T-helper 1 cell treated with Interleukin-12 subunit alpha and Interleukin-12 subunit beta and Interleukin-4 antibody, amounts not matched to agents 30 μg/mL and 1 μg/mL, for 36 hours (primary cell): ENCODE measurements around the gene ARMC3.
"Not testable (repeated sequence)": the region's sequence is repeated elsewhere in the genome, so short reads cannot be mapped to it uniquely, and the experiment has no call there.

ENCODE experiments used
- H3K27ac Mint-ChIP-seq: one replicate; pipeline ENCODE4 v1.8.0; 2021; ENCODE audit warnings: mild to moderate bottlenecking, mixed read lengths
- H3K27me3 Mint-ChIP-seq: one replicate; pipeline ENCODE4 v1.8.0; 2021; ENCODE audit warnings: low read depth, mixed read lengths
- H3K36me3 Mint-ChIP-seq: one replicate; pipeline ENCODE4 v1.8.0; 2021; ENCODE audit warnings: low read depth, mixed read lengths
- H3K4me1 Mint-ChIP-seq: one replicate; pipeline ENCODE4 v1.8.0; 2021; ENCODE audit warnings: low read depth, mixed read lengths
- H3K4me3 Mint-ChIP-seq: one replicate; pipeline ENCODE4 v1.8.0; 2021; ENCODE audit warnings: mild to moderate bottlenecking, moderate library complexity, mixed read lengths
- H3K9me3 Mint-ChIP-seq: one replicate; pipeline ENCODE4 v1.8.0; 2021; ENCODE audit warnings: mixed read lengths

Gene ARMC3, protein sequence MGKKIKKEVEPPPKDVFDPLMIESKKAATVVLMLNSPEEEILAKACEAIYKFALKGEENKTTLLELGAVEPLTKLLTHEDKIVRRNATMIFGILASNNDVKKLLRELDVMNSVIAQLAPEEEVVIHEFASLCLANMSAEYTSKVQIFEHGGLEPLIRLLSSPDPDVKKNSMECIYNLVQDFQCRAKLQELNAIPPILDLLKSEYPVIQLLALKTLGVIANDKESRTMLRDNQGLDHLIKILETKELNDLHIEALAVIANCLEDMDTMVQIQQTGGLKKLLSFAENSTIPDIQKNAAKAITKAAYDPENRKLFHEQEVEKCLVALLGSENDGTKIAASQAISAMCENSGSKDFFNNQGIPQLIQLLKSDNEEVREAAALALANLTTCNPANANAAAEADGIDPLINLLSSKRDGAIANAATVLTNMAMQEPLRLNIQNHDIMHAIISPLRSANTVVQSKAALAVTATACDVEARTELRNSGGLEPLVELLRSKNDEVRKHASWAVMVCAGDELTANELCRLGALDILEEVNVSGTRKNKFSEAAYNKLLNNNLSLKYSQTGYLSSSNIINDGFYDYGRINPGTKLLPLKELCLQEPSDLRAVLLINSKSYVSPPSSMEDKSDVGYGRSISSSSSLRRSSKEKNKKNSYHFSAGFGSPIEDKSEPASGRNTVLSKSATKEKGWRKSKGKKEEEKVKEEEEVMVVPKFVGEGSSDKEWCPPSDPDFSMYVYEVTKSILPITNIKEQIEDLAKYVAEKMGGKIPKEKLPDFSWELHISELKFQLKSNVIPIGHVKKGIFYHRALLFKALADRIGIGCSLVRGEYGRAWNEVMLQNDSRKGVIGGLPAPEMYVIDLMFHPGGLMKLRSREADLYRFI

DNA sequence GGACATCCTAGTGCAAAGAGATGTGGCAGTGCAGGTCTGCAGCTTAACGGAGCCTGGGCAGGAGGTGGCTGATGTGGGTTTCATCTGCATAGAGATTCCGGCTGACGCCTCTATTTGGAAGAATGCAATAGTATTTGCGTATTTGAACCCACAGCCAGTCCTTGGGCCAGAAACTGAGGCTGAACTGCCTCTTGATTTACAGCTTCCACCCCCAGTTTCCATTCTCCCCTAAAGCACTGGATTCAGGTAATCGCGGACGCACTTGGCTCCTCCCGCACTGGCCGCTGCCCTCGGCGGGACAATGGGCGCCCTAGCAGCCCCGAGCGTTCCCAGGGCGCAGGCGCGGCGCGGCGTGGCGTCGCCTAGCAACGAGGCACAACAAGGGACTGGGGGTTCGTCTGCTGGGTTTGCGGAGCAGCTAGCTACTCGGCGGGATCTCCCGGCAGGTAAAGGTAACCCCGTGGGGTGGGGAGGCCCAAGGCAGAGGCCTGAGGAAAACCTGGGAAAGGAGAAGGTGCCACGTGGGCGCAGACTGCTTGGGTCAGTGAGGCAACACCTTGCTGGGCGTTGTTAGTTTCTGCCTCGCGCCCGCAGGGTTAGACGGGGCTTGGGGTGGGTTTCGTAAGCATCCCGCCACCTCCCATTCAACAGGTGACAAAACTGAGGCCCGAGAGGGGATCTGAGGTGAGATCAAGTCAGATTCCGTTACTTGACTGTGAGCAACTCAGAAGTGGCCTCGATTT, at the start of gene ARMC3:
ARMC3 (plus strand) TSS at position 393 of the 743 bp plus-strand sequence. CDS start 3,944 bp downstream, outside the sequence.
- no peaks in the 10 kb centered on the region for H3K9me3 Mint-ChIP-seq
- H3K4me1 Mint-ChIP-seq, result no peaks in the 10 kb centered on the region
- no peak within 1 kb of the TSS for H3K27ac Mint-ChIP-seq
- peak within 1 kb of the TSS; percentile 14 for H3K4me3 Mint-ChIP-seq
- no peaks in the 10 kb centered on the region for H3K36me3 Mint-ChIP-seq
- peaks cover 5% of the 10 kb centered on the region for H3K27me3 Mint-ChIP-seq

- no peak overlapping the region for H3K27ac Mint-ChIP-seq
- H3K27me3 Mint-ChIP-seq, result no peaks in the 10 kb centered on the region
- peaks cover 28% of the 10 kb centered on the region for H3K9me3 Mint-ChIP-seq
- no peak overlapping the region for H3K4me3 Mint-ChIP-seq
- no peaks in the 10 kb centered on the region for H3K4me1 Mint-ChIP-seq
- no peaks in the 10 kb centered on the region for H3K36me3 Mint-ChIP-seq
Observed at GRCh38 chr10:22891797-22892196, 36.1 kb upstream of the ARMC3 start.

DNA sequence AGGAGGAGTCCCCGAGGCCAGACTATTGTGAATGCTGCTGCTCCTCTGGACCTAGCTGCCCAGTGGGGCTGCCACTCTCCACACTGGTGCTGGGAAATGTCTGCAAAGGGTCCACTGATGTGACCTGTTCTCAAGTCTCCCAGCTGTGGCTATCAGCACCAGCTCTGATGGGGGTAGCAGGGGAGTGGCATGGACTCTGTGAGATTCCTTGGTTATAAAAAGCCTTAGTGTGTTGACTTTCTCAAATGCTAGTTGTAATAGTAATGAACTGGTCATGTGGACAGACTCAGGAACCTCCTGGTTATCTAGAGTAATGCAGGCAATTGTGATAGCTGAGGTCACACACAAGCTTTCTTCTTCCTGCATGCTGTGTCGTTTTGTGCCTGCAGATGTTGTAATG, 34.1 kb upstream of the ARMC3 start:
- Mint-ChIP-seq H3K27ac (no peak overlapping the region), H3K4me3 (no peak overlapping the region), H3K9me3 (peaks cover 19% of the 10 kb centered on the region), H3K4me1 (no peaks in the 10 kb centered on the region), H3K36me3 (no peaks in the 10 kb centered on the region), H3K27me3 (no peaks in the 10 kb centered on the region)

GRCh38 chr10:22894714-22895113, 33.1 kb upstream of the ARMC3 start:
- Mint-ChIP-seq H3K4me3 (no peak overlapping the region), H3K27ac (no peak overlapping the region), H3K36me3 (no peaks in the 10 kb centered on the region), H3K27me3 (no peaks in the 10 kb centered on the region), H3K4me1 (no peaks in the 10 kb centered on the region), H3K9me3 (peaks cover 19% of the 10 kb centered on the region)

DNA sequence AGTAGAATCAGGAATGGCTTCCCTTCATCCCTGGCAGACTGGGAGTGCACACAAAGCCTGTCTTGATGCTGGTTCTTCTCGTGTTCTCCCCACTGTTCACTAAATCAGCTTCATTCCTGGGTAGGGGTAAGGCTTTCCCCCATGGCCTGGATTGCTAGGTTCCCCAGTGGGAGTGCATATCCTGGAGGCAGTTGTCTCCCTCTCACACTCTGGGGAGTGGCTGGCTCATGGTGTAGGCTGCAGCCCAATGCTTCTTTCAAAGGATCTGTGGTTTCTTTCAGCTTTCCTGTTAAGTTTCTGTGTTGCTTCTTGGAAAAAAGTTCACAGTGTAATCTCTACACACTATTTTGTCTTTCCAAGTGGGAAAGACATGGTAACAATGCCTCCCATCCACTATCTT, 32.6 kb upstream of the ARMC3 start:
- Mint-ChIP-seq H3K27me3 (no peaks in the 10 kb centered on the region), H3K4me3 (no peak overlapping the region), H3K4me1 (no peaks in the 10 kb centered on the region), H3K36me3 (no peaks in the 10 kb centered on the region), H3K9me3 (peaks cover 19% of the 10 kb centered on the region), H3K27ac (no peak overlapping the region)

- Mint-ChIP-seq H3K27ac (no peak overlapping the region), H3K27me3 (no peaks in the 10 kb centered on the region), H3K36me3 (no peaks in the 10 kb centered on the region), H3K4me3 (no peak overlapping the region), H3K4me1 (no peaks in the 10 kb centered on the region), H3K9me3 (peaks cover 4% of the 10 kb centered on the region)
Observed at GRCh38 chr10:22897371-22897770, 30.5 kb upstream of the ARMC3 start.

DNA sequence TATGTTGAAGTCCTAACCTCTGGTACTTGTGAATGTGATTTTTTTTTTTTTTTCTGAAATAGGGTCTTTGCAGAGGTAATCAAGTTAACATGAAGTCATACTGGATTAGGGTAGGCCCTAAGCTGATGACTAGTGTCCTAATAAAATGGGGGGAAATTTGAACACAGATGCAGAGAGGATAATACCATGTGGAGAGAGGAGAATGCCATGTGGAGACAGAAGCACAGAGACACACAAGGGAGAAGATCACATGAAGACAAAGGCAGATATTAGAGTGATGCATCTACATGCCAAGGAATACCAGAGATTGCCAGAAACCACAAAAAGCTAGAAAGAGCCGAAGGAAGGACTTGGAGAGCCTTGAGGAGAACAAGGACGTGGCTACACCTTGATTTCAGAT, 28.5 kb upstream of the ARMC3 start:
- Mint-ChIP-seq H3K4me1 (no peaks in the 10 kb centered on the region), H3K27ac (no peak overlapping the region), H3K27me3 (no peaks in the 10 kb centered on the region), H3K36me3 (no peaks in the 10 kb centered on the region), H3K9me3 (no peaks in the 10 kb centered on the region), H3K4me3 (no peak overlapping the region)

- H3K36me3 Mint-ChIP-seq, result no peaks in the 10 kb centered on the region
- H3K4me3 Mint-ChIP-seq, result no peak overlapping the region
- no peaks in the 10 kb centered on the region for H3K9me3 Mint-ChIP-seq
- H3K27me3 Mint-ChIP-seq, result no peaks in the 10 kb centered on the region
- H3K4me1 Mint-ChIP-seq, result no peaks in the 10 kb centered on the region
- no peak overlapping the region for H3K27ac Mint-ChIP-seq
Observed at GRCh38 chr10:22899775-22900174, 28.1 kb upstream of the ARMC3 start.

GRCh38 chr10:22900841-22901601, 26.8 kb upstream of the ARMC3 start:
- H3K4me3 Mint-ChIP-seq, result no peak overlapping the region
- H3K36me3 Mint-ChIP-seq, result no peaks in the 10 kb centered on the region
- no peaks in the 10 kb centered on the region for H3K4me1 Mint-ChIP-seq
- peaks cover 3% of the 10 kb centered on the region for H3K9me3 Mint-ChIP-seq
- no peak overlapping the region for H3K27ac Mint-ChIP-seq
- H3K27me3 Mint-ChIP-seq, result no peaks in the 10 kb centered on the region

GRCh38 chr10:22902147-22902546, 25.7 kb upstream of the ARMC3 start:
- not testable (repeated sequence) for H3K27ac Mint-ChIP-seq, H3K4me1 Mint-ChIP-seq, H3K36me3 Mint-ChIP-seq, H3K27me3 Mint-ChIP-seq, H3K4me3 Mint-ChIP-seq, H3K9me3 Mint-ChIP-seq

DNA sequence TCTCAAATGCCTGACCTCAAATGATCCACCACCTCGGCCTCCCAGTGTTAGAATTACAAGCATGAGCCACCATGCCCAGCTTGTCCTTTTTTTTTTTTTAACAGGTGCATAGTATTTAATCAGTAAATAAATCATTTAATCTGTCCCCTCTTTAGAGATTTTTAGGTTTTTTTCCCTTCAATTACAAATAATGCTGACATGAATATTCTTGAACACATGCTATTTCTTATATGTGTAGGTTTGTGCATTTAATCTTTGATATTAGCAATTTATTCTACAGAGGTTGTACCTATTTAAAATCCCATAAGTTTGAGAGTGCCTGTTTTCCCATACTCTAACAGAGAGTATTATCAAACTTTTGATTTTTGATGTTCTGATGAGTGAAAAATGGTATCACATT, 24.2 kb upstream of the ARMC3 start:
- H3K36me3 Mint-ChIP-seq, result no peaks in the 10 kb centered on the region

DNA sequence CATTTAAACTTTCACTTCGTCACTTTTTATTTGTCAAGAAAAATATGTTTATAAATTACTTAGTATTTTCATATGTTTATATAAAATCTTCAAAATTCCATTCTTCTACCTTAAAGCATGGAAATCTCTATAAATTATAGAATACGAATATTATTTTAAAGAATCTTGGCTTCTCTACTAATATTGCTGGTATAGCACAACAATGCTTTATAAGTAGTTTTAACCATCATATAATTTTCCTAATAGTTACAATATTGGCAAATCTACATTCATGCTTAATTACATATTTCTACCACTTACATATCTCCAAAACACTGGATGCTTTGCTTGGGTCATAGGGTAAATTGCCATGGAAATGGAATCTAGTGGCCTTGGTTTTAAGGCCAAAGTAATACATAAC, 21.1 kb upstream of the ARMC3 start:
- peaks cover 16% of the 10 kb centered on the region for H3K9me3 Mint-ChIP-seq
- H3K4me3 Mint-ChIP-seq, result no peak overlapping the region
- no peak overlapping the region for H3K27ac Mint-ChIP-seq
- H3K27me3 Mint-ChIP-seq, result no peaks in the 10 kb centered on the region
- H3K4me1 Mint-ChIP-seq, result no peaks in the 10 kb centered on the region
- no peaks in the 10 kb centered on the region for H3K36me3 Mint-ChIP-seq

More for the DNA sequence above, 24.2 kb upstream of the ARMC3 start:
- Mint-ChIP-seq H3K27me3 (no peaks in the 10 kb centered on the region), H3K4me1 (no peaks in the 10 kb centered on the region), H3K4me3 (no peak overlapping the region), H3K9me3 (peaks cover 12% of the 10 kb centered on the region), H3K27ac (no peak overlapping the region)

- Mint-ChIP-seq H3K27me3 (no peaks in the 10 kb centered on the region), H3K36me3 (no peaks in the 10 kb centered on the region), H3K4me3 (no peak overlapping the region), H3K4me1 (no peaks in the 10 kb centered on the region), H3K27ac (no peak overlapping the region), H3K9me3 (peaks cover 16% of the 10 kb centered on the region)
Observed at GRCh38 chr10:22908837-22909236, 19.0 kb upstream of the ARMC3 start.

DNA sequence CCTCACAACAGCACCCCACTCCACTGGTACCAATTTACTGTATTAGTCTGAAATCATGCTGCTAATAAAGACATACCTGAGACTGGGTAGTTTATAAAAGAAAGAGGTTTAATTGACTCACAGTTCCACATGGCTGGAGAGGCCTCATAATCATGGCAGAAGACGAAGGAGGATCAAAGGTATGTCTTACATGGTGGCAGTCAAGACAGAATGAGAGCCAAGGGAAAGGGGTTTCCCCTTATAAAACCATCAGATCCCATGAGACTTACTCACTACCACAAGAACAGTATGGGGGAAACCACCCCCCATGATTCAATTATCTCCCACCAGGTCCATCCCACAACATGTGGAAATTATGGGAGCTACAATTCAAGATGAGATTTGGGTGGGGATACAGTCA, 18.2 kb upstream of the ARMC3 start:
- H3K27me3 Mint-ChIP-seq, H3K36me3 Mint-ChIP-seq, H3K4me3 Mint-ChIP-seq, H3K27ac Mint-ChIP-seq, H3K4me1 Mint-ChIP-seq: not testable (repeated sequence)
- peaks cover 16% of the 10 kb centered on the region for H3K9me3 Mint-ChIP-seq
